Keratinocyte (primary cell): ENCODE measurements around the gene DAB1. TPM values are rescaled to one million over a fixed set of nuclear protein-coding genes. Genes with fewer than 3 reads are reported as not detected.
A peak's percentile ranks its signal among the peaks of the same experiment; 100 is the strongest.

Experiments used
- DNase-seq: peaks from one replicate; pipeline ENCODE4 v3.0.0-alpha.2; 2011; ENCODE audit warnings: low read depth, missing footprints, low spot score
- FAIRE-seq: peaks from 2 replicates; lab custom pipeline; 2011; peaks lifted over from hg19 to GRCh38; lab: Jason Lieb, UNC
- H2AFZ ChIP-seq: 2 replicates; pipeline ENCODE4 v1.6.0; 2012; ENCODE audit warnings: low read length, control low read depth, inconsistent platforms; ENCODE audit not compliant: control insufficient read depth
- H3K27ac ChIP-seq: 2 replicates; pipeline ENCODE4 v1.5.1; 2011; ENCODE audit warnings: low read length; ENCODE audit not compliant: control insufficient read depth, insufficient read depth
- H3K27me3 ChIP-seq: 3 replicates; pipeline ENCODE4 v1.6.0; 2011; ENCODE audit warnings: low read length; ENCODE audit not compliant: control insufficient read depth, insufficient read depth; ENCODE audit errors: extremely low read depth
- H3K36me3 ChIP-seq, 2 experiments: 2 replicates in 1 of 2; 3 replicates in 1 of 2; pipeline ENCODE4 v1.5.1; 2011; ENCODE audit warnings: low read length in 2 of 2, mild to moderate bottlenecking in 1 of 2; ENCODE audit not compliant: control insufficient read depth in 2 of 2, insufficient read depth in 2 of 2; ENCODE audit errors: extremely low read depth in 1 of 2
- H3K4me1 ChIP-seq: 3 replicates; pipeline ENCODE4 v1.5.1; 2011; ENCODE audit warnings: low read length; ENCODE audit not compliant: control insufficient read depth, insufficient read depth; ENCODE audit errors: extremely low read depth
- H3K4me2 ChIP-seq: 3 replicates; pipeline ENCODE4 v1.6.0; 2011; ENCODE audit warnings: low read depth, low read length; ENCODE audit not compliant: control insufficient read depth, insufficient read depth; ENCODE audit errors: extremely low read depth
- H3K4me3 ChIP-seq, 3 experiments: fragments of 200-600 bp in 1 of 3; sonication (generic) in 1 of 3; 2 replicates in 2 of 3; 3 replicates in 1 of 3; pipeline ENCODE4 v1.5.1; 2011 to 2016; ENCODE audit warnings: low read length in 3 of 3, mild to moderate bottlenecking in 3 of 3, control low read depth in 2 of 3, inconsistent platforms in 1 of 3, low read depth in 1 of 3, mixed read lengths in 1 of 3, mixed run types in 1 of 3, moderate library complexity in 1 of 3; ENCODE audit not compliant: control insufficient read depth in 2 of 3, insufficient read depth in 2 of 3; ENCODE audit errors: extremely low read depth in 1 of 3
- H3K79me2 ChIP-seq: 2 replicates; pipeline ENCODE4 v1.6.0; 2012; ENCODE audit warnings: low read length; ENCODE audit not compliant: control insufficient read depth, insufficient read depth
- H3K9ac ChIP-seq: 3 replicates; pipeline ENCODE4 v1.6.0; 2011; ENCODE audit warnings: low read length; ENCODE audit not compliant: control insufficient read depth, insufficient read depth; ENCODE audit errors: extremely low read depth
- H3K9me1 ChIP-seq: 3 replicates; pipeline ENCODE4 v1.6.0; 2011; ENCODE audit warnings: low read length; ENCODE audit not compliant: control insufficient read depth, insufficient read depth; ENCODE audit errors: extremely low read depth
- H3K9me3 ChIP-seq: 2 replicates; pipeline ENCODE4 v1.5.1; 2012; ENCODE audit warnings: low read depth, low read length; ENCODE audit not compliant: control insufficient read depth
- H4K20me1 ChIP-seq: 3 replicates; pipeline ENCODE4 v1.6.0; 2011; ENCODE audit warnings: low read length; ENCODE audit not compliant: control insufficient read depth, insufficient read depth; ENCODE audit errors: extremely low read depth
- CTCF ChIP-seq, 3 experiments: IDR thresholded peaks in 1 of 3; conservative IDR thresholded peaks in 1 of 3; optimal IDR thresholded peaks in 1 of 3; 2 replicates in 2 of 3; 3 replicates in 1 of 3; pipeline versions ENCODE3 to v1.5.1; 2011; ENCODE audit warnings: low read length in 3 of 3, mild to moderate bottlenecking in 3 of 3, moderate library complexity in 2 of 3, control low read depth in 1 of 3, inconsistent platforms in 1 of 3; ENCODE audit not compliant: insufficient read depth in 2 of 3; ENCODE audit errors: extremely low read depth in 1 of 3
- EZH2 ChIP-seq: IDR thresholded peaks from one replicate; pipeline ENCODE4 v1.6.1; 2012; ENCODE audit warnings: inconsistent platforms, mild to moderate bottlenecking, low read length, moderate library complexity
- dilution Hi-C: fragments of 300-500 bp; cut with MboI; formaldehyde crosslinking; loops from one replicate; pipeline ENCODE4 v1.7.0; 2020; ENCODE audit warnings: low sequenced_read_pairs; ENCODE audit not compliant: extremely low pct_ligation_motif_present
- polyA plus RNA-seq, 5 experiments: library from polyadenylated mRNA; depleted of rRNA in 3 of 5; stranded (reverse) in 3 of 5; stranded (forward) in 1 of 5; unstranded in 1 of 5; fragments of >200 nt; gene quantifications; 1 replicate in 1 of 5; 2 replicates in 3 of 5; 3 replicates in 1 of 5; pipeline versions ENCODE4 v1.2.1 to v1.2.3, GENCODE V29; 2011 to 2012; ENCODE audit warnings: missing spikeins in 2 of 5, low read depth in 1 of 5, low replicate concordance in 1 of 5

The DAB1 gene
- polyA plus RNA-seq, 1 donor (not counting 4 experiments of a cell fraction or from before 2014, with no cell fraction given), result 0.01 TPM

- Histone ChIP-seq H3K36me3 (no peaks in the 10 kb centered on the region), H3K27me3 (no peaks in the 10 kb centered on the region), H3K79me2 (no peaks in the 10 kb centered on the region), H3K4me3 (no peak overlapping the region), H3K9ac (no peak overlapping the region), H3K27ac (no peak overlapping the region), H2AFZ (no peak overlapping the region), H3K9me3 (no peaks in the 10 kb centered on the region), H3K4me2 (no peak overlapping the region), H3K4me1 (no peaks in the 10 kb centered on the region), H3K9me1 (no peaks in the 10 kb centered on the region), H4K20me1 (no peaks in the 10 kb centered on the region)
- DNase-seq (no peak), FAIRE-seq (no peak)
- TF ChIP-seq EZH2 (no peak), CTCF (optimal IDR thresholded peaks at IDR 0.05 in 1 of 3, IDR thresholded peaks at IDR 0.05 in 1 of 3, conservative IDR thresholded peaks at IDR 0.05 in 1 of 3; ENCODE audit: extremely low read depth in 1 of 3, insufficient read depth in 2 of 3, low read length in 3 of 3) (no peak)
- dilution Hi-C loops, result no loop called here
These were observed 341.0 kb downstream of the DAB1 start for GRCh38 chr1:57082711-57083439.

- Histone ChIP-seq H3K9me3 (no peaks in the 10 kb centered on the region), H3K79me2 (no peaks in the 10 kb centered on the region), H3K4me1 (no peaks in the 10 kb centered on the region), H3K27ac (no peak overlapping the region), H4K20me1 (no peaks in the 10 kb centered on the region), H2AFZ (no peak overlapping the region), H3K9ac (no peak overlapping the region), H3K4me2 (no peak overlapping the region), H3K4me3 (no peak overlapping the region), H3K27me3 (no peaks in the 10 kb centered on the region), H3K36me3 (no peaks in the 10 kb centered on the region), H3K9me1 (no peaks in the 10 kb centered on the region)
- no peak for DNase-seq
- peak; percentile 37 to 53 (median 50) for TF ChIP-seq CTCF (optimal IDR thresholded peaks at IDR 0.05 in 1 of 3, IDR thresholded peaks at IDR 0.05 in 1 of 3, conservative IDR thresholded peaks at IDR 0.05 in 1 of 3; ENCODE audit: extremely low read depth in 1 of 3, insufficient read depth in 2 of 3, low read length in 3 of 3)
- TF ChIP-seq EZH2, result no peak
- FAIRE-seq, result no peak
- dilution Hi-C loops, result no loop called here
These were observed 344.3 kb downstream of the DAB1 start for GRCh38 chr1:57079454-57080157.
